ENCODE measurements around the gene ULBP1. TPM values are rescaled to one million over a fixed set of nuclear protein-coding genes. Genes with fewer than 3 reads are reported as not detected.
A peak's percentile ranks its signal among the peaks of the same experiment; 100 is the strongest.
"Not testable (repeated sequence)": the region's sequence is repeated elsewhere in the genome, so short reads cannot be mapped to it uniquely, and the experiment has no call there.

ULBP1 gene
- total RNA-seq, 2 donors from 2014 or later: 0.11 to 0.31 TPM

GRCh38 chr6:149965194-149966020 is 1.7 kb downstream of the ULBP1 start:
- no peaks in the 10 kb centered on the region for H3K36me3 ChIP-seq
- DNase-seq (ENCODE audit: low spot score): peak; percentile 58
- no peak overlapping the region for H3K27ac ChIP-seq
- TF ChIP-seq CTCF (IDR thresholded peaks at IDR 0.05): no peak
- peaks cover 0 to 20% of the 10 kb centered on the region in 2 donors for H3K4me1 ChIP-seq
- no peaks in the 10 kb centered on the region for H3K9me3 ChIP-seq
- peak overlapping the region; percentile 9 to 48 for H3K4me3 ChIP-seq
- H3K27me3 ChIP-seq: peaks cover 14 to 15% of the 10 kb centered on the region in 2 donors

DNA sequence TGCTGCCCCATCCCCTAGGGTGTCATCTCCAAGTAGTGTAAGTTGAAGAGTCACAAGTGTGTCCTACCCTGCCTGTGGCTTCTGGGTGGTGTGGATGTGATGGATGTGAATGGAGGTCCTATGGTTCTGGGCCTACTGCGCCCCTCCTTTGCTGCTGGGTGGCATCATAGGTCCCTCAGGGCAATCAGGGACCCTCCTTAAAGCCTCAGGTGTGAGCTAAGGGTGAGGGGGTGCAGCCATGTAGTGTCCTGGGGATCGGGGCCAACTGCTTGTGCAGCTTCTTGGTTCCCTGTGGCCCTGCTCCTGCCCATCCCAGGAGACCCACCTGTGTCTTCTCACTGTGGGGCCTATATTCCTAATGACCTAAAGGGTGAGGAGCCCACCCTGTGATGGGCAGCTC is 2.6 kb downstream of the ULBP1 start:
- H3K9me3 ChIP-seq, H3K36me3 ChIP-seq, H3K4me3 ChIP-seq, H3K27ac ChIP-seq: not testable (repeated sequence)
- DNase-seq (ENCODE audit: low spot score): peak; percentile 32
- peaks cover 14 to 15% of the 10 kb centered on the region in 2 donors for H3K27me3 ChIP-seq
- peaks cover 0 to 20% of the 10 kb centered on the region in 2 donors for H3K4me1 ChIP-seq

DNA sequence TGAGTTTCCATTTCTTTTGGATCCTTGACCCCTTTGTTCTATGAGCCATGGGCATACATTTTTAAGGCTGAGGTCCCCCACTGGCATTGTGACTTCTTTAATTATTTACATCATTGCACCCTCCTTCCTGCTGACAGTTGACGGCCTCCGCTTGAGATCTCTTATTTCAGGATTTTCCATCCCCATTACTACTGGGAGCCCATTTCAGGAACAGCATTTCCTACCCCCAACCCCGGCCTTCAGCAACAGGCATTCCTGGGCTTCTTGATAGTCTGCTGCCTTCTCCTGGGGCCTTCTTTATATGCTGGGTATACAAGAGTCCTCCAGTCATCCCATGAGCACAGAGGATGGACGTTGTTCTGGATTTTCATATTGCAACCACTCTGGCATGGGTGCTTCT is 3.8 kb downstream of the ULBP1 start:
- Histone ChIP-seq H3K4me3 (no peak overlapping the region), H3K27me3 (peaks cover 14 to 15% of the 10 kb centered on the region in 2 donors), H3K4me1 (peaks cover 0 to 20% of the 10 kb centered on the region in 2 donors), H3K9me3 (no peaks in the 10 kb centered on the region), H3K27ac (no peak overlapping the region), H3K36me3 (no peaks in the 10 kb centered on the region)
- DNase-seq (ENCODE audit: low spot score): peak; percentile 11
- TF ChIP-seq CTCF (IDR thresholded peaks at IDR 0.05): no peak

- H3K27ac ChIP-seq; H3K9me3 ChIP-seq; DNase-seq (ENCODE audit: low spot score); H3K36me3 ChIP-seq; H3K4me3 ChIP-seq: not testable (repeated sequence)
- Histone ChIP-seq H3K4me1 (peaks cover 0 to 20% of the 10 kb centered on the region in 2 donors), H3K27me3 (peaks cover 14 to 15% of the 10 kb centered on the region in 2 donors)
Measured at GRCh38 chr6:149967999-149968398, 4.3 kb downstream of the ULBP1 start.

GRCh38 chr6:149968909-149969308 is 5.2 kb downstream of the ULBP1 start:
- not testable (repeated sequence) for H3K4me3 ChIP-seq, H3K27ac ChIP-seq, H3K9me3 ChIP-seq, H3K36me3 ChIP-seq
- peak; percentile 47 for DNase-seq (ENCODE audit: low spot score)
- Histone ChIP-seq H3K27me3 (peaks cover 14 to 15% of the 10 kb centered on the region in 2 donors), H3K4me1 (peaks cover 0 to 16% of the 10 kb centered on the region in 2 donors)

DNA sequence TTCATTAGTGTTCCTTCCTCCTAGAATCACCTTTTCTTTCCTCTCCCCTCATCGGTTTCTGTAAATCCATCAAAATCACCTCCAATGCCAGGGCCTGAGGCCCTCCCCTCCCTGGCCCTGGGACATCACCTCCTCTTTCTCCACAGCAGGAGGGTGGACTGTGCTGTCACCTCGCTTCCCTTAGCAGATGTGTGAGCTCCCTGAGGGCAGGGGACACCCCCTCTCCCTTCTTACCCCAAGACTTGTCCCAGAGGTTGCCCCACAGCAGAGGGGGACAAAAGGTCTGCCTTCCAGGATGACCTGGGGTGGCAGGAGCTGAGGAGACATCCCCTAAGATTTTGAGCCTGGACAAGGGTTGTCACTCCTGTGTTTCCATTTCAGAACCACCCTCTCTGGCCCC is 5.9 kb downstream of the ULBP1 start:
- H3K4me3 ChIP-seq: no peak overlapping the region
- no peak for TF ChIP-seq CTCF (IDR thresholded peaks at IDR 0.05)
- no peaks in the 10 kb centered on the region for H3K36me3 ChIP-seq
- H3K27ac ChIP-seq: no peak overlapping the region
- peaks cover 0 to 9% of the 10 kb centered on the region in 2 donors for H3K4me1 ChIP-seq
- peaks cover 6 to 7% of the 10 kb centered on the region in 2 donors for H3K27me3 ChIP-seq
- peak; percentile 47 for DNase-seq (ENCODE audit: low spot score)
- no peaks in the 10 kb centered on the region for H3K9me3 ChIP-seq

DNA sequence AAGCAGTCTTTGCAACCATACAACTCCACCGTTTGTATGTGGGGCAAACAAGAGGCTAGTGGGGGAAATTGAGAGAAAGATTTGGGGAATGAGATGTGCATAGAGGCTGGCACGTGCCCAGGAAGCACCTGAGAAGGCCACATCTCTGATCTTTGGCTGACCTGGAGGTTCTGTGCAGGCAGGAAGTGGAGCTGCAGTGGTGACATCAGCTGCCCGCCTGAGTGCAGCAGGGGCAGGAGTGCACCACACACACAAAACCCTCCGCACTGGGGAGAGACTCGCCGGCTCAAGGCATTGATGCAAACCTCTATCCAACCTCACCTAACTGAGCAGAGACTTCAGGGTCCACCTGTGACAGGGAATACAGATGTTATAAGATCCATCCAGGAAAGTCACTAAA is 10.7 kb downstream of the ULBP1 start:
- DNase-seq (ENCODE audit: low spot score): peak; percentile 54
- not testable (repeated sequence) for H3K36me3 ChIP-seq, H3K4me1 ChIP-seq, H3K27me3 ChIP-seq, H3K27ac ChIP-seq, H3K4me3 ChIP-seq, H3K9me3 ChIP-seq

DNA sequence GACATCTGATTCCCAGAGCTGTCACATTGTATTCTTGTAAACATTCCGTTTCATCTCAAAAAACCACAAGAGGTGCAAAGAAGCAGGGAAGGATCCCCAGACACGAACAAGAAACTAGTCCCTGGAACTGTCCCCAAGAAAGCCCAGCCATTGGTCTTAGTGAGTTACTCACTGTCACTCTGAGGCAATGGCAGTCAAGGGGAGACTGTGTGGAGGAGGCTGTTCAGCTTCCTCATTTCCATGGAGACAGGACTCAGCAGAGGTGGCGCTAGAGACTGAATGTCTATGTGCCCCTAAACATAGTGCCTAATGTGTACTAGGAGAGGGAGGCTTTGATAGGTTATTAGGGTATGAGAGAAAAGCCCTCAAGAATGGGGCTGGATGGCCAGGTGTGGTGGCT is 11.1 kb downstream of the ULBP1 start:
- no peaks in the 10 kb centered on the region for H3K27me3 ChIP-seq
- no peaks in the 10 kb centered on the region for H3K9me3 ChIP-seq
- peak; percentile 23 for DNase-seq (ENCODE audit: low spot score)
- no peaks in the 10 kb centered on the region for H3K36me3 ChIP-seq
- H3K4me1 ChIP-seq: no peaks in the 10 kb centered on the region
- no peak overlapping the region for H3K4me3 ChIP-seq
- no peak for TF ChIP-seq CTCF (IDR thresholded peaks at IDR 0.05)
- H3K27ac ChIP-seq: no peak overlapping the region

All from right atrium auricular region (tissue), 2 donors.